Astrocyte of the hippocampus (primary cell): ENCODE results near the gene COL4A2.

Experiments used
- DNase-seq: peaks from one replicate; pipeline ENCODE4 v3.0.0; 2011; ENCODE audit warnings: low read depth, low spot score

COL4A2 gene

GRCh38 chr13:110354715-110355473, 47.8 kb downstream of the COL4A2 start:
- DNase-seq: no peak

GRCh38 chr13:110356362-110356761, 49.3 kb downstream of the COL4A2 start:
- DNase-seq: no peak

GRCh38 chr13:110358381-110358780, 51.3 kb downstream of the COL4A2 start:
- DNase-seq: no peak

GRCh38 chr13:110359840-110360301, 52.8 kb downstream of the COL4A2 start:
- peak; percentile 60 for DNase-seq

- no peak for DNase-seq
Observed at GRCh38 chr13:110360598-110360997, 53.5 kb downstream of the COL4A2 start.

GRCh38 chr13:110361365-110361911, 54.4 kb downstream of the COL4A2 start:
- peak; percentile 66 for DNase-seq

GRCh38 chr13:110363010-110363409, 55.9 kb downstream of the COL4A2 start:
- DNase-seq: no peak

GRCh38 chr13:110364081-110364480, 57.0 kb downstream of the COL4A2 start:
- DNase-seq: no peak

- no peak for DNase-seq
Observed at GRCh38 chr13:110365876-110366275, 58.8 kb downstream of the COL4A2 start.

- no peak for DNase-seq
Observed at GRCh38 chr13:110366733-110367132, 59.6 kb downstream of the COL4A2 start.

GRCh38 chr13:110367620-110368019, 60.5 kb downstream of the COL4A2 start:
- no peak for DNase-seq

GRCh38 chr13:110368408-110368807, 61.3 kb downstream of the COL4A2 start:
- no peak for DNase-seq

GRCh38 chr13:110369400-110369799, 62.3 kb downstream of the COL4A2 start:
- no peak for DNase-seq

- peak; percentile 67 for DNase-seq
Observed at GRCh38 chr13:110371550-110372465, 64.7 kb downstream of the COL4A2 start.

GRCh38 chr13:110372676-110373075, 65.6 kb downstream of the COL4A2 start:
- no peak for DNase-seq

- no peak for DNase-seq
Observed at GRCh38 chr13:110373617-110374016, 66.5 kb downstream of the COL4A2 start.

GRCh38 chr13:110374431-110375370, 67.6 kb downstream of the COL4A2 start:
- no peak for DNase-seq

- no peak for DNase-seq
Observed at GRCh38 chr13:110376120-110376519, 69.0 kb downstream of the COL4A2 start.

GRCh38 chr13:110377178-110377825, 70.2 kb downstream of the COL4A2 start:
- no peak for DNase-seq

- DNase-seq: no peak
Observed at GRCh38 chr13:110377826-110378201, 70.7 kb downstream of the COL4A2 start.

GRCh38 chr13:110379358-110379757, 72.3 kb downstream of the COL4A2 start:
- no peak for DNase-seq
